VCaP (cell line): ENCODE results near the gene PPDPF.
"Not testable (repeated sequence)": the region's sequence is repeated elsewhere in the genome, so short reads cannot be mapped to it uniquely, and the experiment has no call there.

ENCODE experiments used
- H3K27ac ChIP-seq: fragments of 450-650 bp; 2 replicates; pipeline ENCODE4 v1.5.1; 2017
- TF ChIP-seq, protein P1 (sequence below): fragments of 450-650 bp; conservative IDR thresholded peaks from 2 replicates; pipeline ENCODE4 v1.5.1; 2017; ENCODE audit warnings: mild to moderate bottlenecking, moderate library complexity

PPDPF gene

DNA sequence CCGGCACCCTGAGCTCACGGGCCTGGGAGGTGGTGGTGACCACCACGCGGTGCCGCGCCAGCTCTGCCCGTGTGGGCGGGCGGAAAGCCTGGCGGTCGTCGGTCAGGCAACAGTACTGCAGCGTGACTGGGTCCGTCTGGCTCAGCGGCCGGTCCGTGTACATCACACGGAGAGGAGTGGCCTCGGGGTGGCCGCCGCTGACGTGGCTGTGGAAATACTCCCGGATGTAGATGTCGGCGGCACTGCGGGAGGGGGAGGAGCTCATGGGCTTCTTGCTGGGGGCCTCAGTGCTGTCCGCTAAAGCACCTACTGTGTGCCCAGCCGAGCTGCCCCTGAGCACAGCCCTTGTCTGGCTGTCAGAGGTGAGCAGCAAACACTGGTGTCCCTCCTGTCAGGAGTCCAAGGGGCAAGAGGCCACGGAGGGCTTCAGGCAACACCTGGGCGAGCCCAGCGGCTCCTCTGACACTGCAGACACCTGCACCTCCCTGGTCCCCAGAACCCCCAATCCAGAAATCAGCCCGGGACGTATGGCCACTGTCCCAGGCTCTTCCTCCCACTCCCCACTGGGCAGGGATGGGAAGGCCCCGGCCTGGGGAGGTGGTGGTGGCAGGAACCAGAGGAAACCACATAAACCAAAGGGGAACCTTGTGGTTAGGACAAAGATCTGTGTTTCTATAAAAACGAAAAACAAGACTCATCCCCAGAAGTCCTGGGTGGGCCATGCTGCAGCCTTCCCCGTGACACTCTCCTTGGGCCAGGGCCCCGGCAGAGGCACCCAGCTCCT, 47.0 kb downstream of the PPDPF start:
- no peak overlapping the region for H3K27ac ChIP-seq
- TF ChIP-seq, protein P1, sequence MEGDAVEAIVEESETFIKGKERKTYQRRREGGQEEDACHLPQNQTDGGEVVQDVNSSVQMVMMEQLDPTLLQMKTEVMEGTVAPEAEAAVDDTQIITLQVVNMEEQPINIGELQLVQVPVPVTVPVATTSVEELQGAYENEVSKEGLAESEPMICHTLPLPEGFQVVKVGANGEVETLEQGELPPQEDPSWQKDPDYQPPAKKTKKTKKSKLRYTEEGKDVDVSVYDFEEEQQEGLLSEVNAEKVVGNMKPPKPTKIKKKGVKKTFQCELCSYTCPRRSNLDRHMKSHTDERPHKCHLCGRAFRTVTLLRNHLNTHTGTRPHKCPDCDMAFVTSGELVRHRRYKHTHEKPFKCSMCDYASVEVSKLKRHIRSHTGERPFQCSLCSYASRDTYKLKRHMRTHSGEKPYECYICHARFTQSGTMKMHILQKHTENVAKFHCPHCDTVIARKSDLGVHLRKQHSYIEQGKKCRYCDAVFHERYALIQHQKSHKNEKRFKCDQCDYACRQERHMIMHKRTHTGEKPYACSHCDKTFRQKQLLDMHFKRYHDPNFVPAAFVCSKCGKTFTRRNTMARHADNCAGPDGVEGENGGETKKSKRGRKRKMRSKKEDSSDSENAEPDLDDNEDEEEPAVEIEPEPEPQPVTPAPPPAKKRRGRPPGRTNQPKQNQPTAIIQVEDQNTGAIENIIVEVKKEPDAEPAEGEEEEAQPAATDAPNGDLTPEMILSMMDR = no peak

DNA sequence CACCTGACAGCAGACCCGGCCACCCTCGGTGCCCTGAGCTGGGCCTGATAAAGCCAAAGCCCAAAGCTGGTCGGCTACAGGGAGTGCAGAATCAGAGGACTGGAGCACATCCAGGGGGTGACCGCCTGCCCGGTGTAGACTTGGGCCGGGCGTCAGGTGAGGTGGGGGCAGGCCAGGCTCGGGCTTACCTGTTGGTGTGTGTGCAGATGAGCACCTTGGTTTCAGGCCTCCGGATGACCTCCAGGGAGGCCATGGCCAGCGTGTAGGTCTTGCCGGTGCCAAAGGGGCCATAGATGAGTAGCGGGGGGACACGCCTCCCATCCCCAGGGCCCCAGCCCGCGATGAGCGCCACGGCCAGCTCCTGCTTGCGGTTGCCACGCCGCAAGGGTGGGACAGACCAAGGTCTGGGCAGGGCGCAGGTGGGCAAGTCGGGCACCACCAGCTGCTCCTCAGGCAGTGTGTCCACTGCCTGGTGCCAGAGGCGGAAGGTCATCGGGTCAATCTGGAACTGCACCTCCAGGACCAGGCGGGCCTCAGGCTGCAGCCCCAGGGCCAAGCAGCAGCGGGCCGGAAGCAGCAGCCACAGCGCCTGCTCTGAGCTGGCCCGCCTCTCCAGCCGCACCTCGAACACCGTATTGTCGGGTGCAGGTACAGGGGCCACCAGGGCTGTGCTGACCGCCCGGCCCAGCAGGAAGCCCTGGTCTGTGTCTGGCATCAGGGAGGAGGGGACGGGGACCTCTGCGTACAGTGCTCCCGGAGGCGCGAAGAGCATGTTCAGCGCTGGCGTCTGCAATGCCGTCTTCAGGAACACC, 47.8 kb downstream of the PPDPF start:
- TF ChIP-seq, protein P1 = no peak
- no peak overlapping the region for H3K27ac ChIP-seq

DNA sequence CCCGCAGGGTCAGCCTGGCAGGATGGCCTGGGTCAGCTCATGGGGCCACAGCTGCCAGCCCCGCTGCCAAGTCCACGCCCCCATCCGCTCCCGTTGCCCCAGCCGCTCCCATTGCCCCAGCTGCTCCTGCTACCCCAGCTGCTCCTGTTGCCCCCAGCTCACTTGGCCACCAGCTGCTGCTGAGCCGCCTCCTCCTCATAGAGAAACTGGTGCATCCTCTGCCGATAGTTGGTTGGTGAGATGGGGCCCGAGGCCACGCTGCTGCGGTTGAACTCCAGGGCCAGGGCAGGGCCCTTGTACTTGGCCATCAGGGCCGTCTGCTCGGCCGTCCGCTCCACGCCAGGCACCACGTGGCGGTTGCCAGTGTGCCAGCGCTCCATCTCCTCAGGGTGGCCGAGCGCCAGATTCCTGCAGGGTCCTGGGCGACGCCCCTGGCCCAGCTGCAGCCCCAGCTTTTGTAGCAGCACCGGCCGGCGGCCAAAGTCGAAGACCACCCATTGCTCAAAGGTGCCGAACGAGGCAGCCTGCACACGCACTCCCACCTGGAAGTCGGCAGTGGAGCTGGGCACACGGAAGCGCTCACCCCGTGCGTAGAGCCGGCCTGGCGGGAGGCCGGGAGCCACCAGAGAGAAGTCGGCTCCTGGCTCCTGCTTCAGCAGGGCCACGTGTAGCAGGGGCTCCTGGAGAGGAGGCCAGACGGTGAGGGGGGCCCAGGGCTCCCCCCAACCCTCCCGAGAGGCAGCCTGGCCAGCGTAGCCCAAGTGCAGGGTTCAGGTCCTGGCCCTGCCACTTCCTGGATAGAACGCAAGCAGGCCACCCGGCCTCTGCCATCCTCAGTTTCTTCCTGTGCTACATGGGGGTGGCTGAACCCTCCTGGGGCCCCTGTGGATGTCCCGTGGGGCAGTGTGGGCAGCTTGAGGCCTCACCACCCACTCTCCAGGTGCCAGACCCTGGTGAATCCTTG, 48.7 kb downstream of the PPDPF start:
- TF ChIP-seq, protein P1 = no peak
- no peak overlapping the region for H3K27ac ChIP-seq

DNA sequence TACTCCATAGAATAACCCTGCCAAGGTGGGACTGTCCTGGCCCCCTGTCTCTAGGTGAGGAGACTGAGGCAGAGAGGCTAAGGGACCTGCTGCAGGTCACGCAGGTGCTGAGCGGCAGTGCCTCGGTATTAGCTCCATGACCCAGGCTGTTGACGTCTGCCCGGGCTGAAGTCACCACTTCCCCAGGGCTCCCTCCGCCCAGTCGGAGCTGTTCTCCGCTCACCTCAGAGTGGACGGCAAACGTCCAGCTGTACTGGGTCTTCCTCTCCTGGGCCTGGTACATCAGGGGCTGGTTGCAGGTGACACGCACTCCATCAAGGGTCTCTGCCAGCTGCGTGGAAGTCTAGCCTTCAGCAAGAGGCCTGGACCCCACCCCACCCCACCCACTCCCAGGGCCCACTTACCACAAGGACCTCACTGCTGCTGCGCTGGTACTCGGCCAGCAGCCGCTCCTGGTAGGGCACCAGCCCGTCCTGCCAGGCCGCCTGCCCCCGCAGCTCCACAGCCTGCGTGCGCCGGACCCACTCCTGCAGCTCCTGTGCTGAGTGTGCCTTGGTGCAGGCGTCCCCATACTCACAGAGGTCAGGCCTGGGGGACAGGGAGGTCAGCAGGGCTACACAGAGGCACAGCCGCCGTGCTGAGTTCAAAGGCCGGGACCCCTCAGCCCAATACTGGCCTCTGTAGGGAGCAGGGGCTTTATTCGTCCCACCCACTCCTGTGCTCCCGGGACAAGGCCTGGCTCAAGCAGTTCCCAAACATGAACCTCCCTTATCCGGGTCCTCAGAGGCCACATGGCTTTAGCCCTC, 49.9 kb downstream of the PPDPF start:
- H3K27ac ChIP-seq = no peak overlapping the region
- TF ChIP-seq, protein P1 = no peak

DNA sequence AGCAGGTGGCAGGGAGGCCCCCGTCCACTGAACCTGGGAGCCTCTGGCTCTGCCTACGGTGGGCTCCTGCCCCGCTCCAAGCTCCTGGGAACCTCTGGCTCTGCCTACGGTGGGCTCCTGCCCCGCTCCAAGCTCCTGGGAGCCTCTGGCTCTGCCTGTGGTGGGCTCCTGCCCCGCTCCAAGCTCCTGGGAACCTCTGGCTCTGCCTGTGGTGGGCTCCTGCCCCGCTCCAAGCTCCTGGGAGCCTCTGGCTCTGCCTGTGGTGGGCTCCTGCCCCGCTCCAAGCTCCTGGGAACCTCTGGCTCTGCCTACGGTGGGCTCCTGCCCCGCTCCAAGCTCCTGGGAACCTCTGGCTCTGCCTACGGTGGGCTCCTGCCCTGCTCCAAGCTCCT, 50.5 kb downstream of the PPDPF start:
- H3K27ac ChIP-seq = not testable (repeated sequence)
